Hepatocyte (in vitro differentiated cells): Measurements from ENCODE around the gene PLEKHA6.

Experiments
- EZH2phosphoT487 ChIP-seq: fragments of 200-600 bp; sonication (generic); IDR thresholded peaks from one replicate; pipeline ENCODE4 v1.6.1; 2018; ENCODE audit warnings: antibody characterized with exemption, mild to moderate bottlenecking, low read depth, moderate library complexity; ENCODE audit not compliant: unreplicated experiment, severe bottlenecking
- TF ChIP-seq, protein P1 (sequence below): fragments of 200-600 bp; sonication (generic); IDR thresholded peaks from 2 replicates; pipeline ENCODE4 v1.5.1; 2016; ENCODE audit warnings: antibody characterized with exemption, mild to moderate bottlenecking; ENCODE audit not compliant: poor library complexity

DNA sequence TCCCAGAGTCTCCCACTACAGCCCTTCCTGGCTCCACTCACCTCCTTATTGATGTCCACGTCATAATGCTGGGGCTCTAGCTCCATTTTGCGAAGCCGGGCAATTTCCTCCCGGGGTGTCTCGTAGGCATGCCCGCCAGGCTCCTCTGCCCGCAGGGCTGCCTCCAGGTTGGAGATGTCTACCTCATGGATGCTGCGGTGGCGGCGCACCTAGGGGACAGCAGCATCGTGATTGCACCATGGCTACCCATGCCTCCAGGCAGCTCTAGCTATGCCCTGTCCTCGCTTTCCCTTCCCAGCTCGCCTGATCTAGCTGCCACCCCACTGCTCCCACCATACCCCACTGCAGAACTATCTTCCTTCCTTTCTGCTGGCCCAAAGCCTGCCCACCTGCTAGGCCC lies 130.8 kb downstream of the PLEKHA6 start:
- TF ChIP-seq, protein P1, sequence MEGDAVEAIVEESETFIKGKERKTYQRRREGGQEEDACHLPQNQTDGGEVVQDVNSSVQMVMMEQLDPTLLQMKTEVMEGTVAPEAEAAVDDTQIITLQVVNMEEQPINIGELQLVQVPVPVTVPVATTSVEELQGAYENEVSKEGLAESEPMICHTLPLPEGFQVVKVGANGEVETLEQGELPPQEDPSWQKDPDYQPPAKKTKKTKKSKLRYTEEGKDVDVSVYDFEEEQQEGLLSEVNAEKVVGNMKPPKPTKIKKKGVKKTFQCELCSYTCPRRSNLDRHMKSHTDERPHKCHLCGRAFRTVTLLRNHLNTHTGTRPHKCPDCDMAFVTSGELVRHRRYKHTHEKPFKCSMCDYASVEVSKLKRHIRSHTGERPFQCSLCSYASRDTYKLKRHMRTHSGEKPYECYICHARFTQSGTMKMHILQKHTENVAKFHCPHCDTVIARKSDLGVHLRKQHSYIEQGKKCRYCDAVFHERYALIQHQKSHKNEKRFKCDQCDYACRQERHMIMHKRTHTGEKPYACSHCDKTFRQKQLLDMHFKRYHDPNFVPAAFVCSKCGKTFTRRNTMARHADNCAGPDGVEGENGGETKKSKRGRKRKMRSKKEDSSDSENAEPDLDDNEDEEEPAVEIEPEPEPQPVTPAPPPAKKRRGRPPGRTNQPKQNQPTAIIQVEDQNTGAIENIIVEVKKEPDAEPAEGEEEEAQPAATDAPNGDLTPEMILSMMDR: no peak
- TF ChIP-seq EZH2phosphoT487: no peak
